Hepatocyte (in vitro differentiated cells): Measurements from ENCODE around the gene LMF2.

Experiments used
- EZH2 ChIP-seq: fragments of 200-600 bp; sonication (generic); IDR thresholded peaks from 2 replicates; pipeline ENCODE4 v1.6.1; 2016; ENCODE audit warnings: antibody characterized with exemption, mild to moderate bottlenecking, borderline replicate concordance
- EZH2phosphoT487 ChIP-seq: fragments of 200-600 bp; sonication (generic); IDR thresholded peaks from one replicate; pipeline ENCODE4 v1.6.1; 2018; ENCODE audit warnings: antibody characterized with exemption, mild to moderate bottlenecking, low read depth, moderate library complexity; ENCODE audit not compliant: unreplicated experiment, severe bottlenecking
- TF ChIP-seq, protein P1 (sequence below): fragments of 200-600 bp; sonication (generic); IDR thresholded peaks from 2 replicates; pipeline ENCODE4 v1.5.1; 2016; ENCODE audit warnings: antibody characterized with exemption, mild to moderate bottlenecking; ENCODE audit not compliant: poor library complexity

DNA sequence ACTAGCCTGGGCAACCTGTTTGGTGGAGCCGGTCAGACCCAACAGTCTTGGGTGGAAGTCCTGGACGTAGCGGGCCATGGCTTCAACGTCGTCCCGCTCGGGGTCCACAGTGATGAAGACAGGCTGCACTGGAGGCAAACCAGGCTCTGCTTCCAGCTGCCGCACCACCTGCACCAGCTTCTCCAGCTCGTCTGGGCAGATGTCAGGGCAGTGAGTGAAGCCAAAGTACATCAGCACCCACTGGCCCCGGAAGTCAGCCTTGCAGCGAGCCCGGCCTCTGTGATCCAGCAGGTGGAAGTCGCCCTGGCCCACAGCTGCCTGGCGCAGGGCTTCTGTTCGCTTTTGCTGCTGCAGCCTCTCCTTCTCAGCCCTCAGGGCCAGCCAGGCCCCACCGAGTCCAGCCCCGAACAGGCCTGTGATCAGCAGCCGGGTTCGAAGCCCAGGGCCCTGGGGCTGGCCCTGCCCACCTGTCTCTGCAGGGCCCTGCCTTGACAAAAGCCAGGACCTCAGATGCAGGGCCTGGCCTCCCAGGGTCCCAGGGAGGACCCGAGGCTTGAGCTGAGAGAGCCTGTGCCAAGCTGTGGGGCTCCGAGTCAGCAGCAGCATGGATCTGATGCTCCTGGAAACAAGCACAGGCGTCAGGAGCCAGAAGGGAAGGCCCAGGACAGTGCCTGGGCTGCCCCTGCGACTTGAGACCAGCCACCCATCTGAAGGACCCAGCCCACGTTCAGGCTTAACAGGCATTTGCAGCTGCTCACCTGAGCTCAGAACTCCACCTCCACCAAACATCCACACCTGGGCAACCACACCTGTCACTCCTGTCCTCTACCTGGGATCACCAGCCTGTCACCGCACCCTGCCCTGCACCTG, 16.5 kb upstream of the LMF2 start:
- TF ChIP-seq, protein P1, sequence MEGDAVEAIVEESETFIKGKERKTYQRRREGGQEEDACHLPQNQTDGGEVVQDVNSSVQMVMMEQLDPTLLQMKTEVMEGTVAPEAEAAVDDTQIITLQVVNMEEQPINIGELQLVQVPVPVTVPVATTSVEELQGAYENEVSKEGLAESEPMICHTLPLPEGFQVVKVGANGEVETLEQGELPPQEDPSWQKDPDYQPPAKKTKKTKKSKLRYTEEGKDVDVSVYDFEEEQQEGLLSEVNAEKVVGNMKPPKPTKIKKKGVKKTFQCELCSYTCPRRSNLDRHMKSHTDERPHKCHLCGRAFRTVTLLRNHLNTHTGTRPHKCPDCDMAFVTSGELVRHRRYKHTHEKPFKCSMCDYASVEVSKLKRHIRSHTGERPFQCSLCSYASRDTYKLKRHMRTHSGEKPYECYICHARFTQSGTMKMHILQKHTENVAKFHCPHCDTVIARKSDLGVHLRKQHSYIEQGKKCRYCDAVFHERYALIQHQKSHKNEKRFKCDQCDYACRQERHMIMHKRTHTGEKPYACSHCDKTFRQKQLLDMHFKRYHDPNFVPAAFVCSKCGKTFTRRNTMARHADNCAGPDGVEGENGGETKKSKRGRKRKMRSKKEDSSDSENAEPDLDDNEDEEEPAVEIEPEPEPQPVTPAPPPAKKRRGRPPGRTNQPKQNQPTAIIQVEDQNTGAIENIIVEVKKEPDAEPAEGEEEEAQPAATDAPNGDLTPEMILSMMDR = no peak
- TF ChIP-seq EZH2phosphoT487 = no peak
- TF ChIP-seq EZH2 = no peak
